SKM-1 (cell line): Measurements from ENCODE around the gene IGFBP2.
A peak's percentile ranks its signal among the peaks of the same experiment; 100 is the strongest.
"Not testable (repeated sequence)": the region's sequence is repeated elsewhere in the genome, so short reads cannot be mapped to it uniquely, and the experiment has no call there.

Experiments used
- DNase-seq: peaks from one replicate; lab custom pipeline; 2025; ENCODE audit not compliant: unreplicated experiment; lab: John Stamatoyannopoulos, UW

IGFBP2 gene, protein sequence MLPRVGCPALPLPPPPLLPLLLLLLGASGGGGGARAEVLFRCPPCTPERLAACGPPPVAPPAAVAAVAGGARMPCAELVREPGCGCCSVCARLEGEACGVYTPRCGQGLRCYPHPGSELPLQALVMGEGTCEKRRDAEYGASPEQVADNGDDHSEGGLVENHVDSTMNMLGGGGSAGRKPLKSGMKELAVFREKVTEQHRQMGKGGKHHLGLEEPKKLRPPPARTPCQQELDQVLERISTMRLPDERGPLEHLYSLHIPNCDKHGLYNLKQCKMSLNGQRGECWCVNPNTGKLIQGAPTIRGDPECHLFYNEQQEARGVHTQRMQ

DNA sequence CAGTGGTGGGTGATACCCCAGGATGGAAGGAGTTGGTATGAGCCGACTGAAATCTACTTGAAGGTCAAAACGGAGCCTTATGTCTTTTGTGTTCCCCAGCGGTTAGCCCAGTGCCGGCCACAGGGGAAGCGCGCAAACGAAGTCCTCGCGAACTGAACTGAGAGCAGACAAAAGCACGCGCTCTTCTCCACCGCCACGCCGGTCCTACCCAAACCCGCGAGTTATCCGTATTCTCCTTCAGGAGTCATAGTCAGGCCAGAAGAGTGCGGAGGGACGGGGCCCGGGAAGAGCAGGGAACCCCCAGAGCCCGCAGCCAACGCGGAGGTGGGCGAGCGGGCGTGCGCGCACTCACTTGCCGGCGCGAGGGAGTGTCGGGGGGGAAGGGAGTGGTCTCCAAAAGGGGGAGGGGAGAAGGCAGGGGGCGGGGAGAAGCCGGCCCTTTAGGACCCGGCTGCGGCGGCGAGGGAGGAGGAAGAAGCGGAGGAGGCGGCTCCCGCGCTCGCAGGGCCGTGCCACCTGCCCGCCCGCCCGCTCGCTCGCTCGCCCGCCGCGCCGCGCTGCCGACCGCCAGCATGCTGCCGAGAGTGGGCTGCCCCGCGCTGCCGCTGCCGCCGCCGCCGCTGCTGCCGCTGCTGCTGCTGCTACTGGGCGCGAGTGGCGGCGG is at the start of gene IGFBP2:
Gene IGFBP2 (plus strand): TSS at position 469 of the 664 bp plus-strand sequence. CDS start 104 bp downstream, at position 573.
- peak; percentile 47 for DNase-seq

DNA sequence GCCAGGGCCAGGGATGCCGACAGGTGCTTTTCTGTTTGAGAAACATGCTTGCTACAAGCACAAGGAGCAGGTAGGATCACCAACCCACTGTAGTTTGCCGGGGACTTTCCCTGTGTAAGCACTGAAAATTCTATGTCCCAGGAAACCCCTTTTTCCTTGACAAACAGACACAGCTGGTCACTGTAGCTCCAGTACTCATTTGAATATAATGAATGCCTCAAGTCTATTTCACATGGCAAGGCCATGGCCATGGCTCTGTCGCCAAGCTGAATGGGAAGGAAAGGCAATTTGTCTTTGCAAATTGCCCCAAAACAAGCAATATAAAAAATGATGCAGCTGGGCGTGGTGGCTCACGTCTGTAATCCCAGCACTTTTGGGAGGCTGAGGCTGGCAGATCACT is 49.6 kb upstream of the IGFBP2 start:
- no peak for DNase-seq

DNA sequence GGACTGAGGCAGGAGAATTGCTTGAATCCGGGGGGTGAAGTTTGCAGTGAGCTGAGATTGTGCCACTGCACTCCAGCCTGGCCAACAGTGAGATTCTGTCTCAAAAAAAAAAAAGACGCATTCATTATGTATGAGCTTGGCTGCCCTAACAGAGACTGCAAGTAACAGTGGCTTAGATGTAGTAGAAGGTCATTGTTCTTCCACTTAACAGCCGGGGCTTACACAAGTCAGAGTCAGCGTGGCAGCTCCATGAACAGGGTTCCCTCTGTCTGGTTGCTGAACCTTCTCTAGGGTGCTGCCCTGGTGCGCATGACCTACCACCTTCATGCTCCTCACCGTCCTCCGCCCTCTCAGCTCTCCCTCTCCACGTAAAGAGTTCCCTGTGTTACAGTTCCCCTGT is 49.1 kb upstream of the IGFBP2 start:
- no peak for DNase-seq

DNA sequence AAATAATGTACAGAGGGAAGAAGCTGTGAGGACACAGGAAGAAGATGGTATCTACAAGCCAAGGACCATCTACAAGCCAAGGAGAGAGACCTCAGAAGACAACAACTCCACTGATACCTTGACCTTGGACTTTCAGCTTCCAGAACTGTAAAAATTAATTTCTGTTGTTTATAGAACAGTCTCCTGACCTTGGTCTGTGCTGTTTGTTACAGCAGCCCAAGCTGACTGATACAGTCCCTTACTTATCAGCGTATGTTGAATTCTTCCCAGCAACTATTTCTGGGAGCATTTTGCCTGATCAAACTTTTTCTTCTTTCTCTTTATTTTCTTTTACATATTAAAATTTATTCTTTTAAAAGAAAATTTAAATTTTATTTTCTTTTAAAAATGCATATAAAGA is 47.8 kb upstream of the IGFBP2 start:
- no peak for DNase-seq

DNA sequence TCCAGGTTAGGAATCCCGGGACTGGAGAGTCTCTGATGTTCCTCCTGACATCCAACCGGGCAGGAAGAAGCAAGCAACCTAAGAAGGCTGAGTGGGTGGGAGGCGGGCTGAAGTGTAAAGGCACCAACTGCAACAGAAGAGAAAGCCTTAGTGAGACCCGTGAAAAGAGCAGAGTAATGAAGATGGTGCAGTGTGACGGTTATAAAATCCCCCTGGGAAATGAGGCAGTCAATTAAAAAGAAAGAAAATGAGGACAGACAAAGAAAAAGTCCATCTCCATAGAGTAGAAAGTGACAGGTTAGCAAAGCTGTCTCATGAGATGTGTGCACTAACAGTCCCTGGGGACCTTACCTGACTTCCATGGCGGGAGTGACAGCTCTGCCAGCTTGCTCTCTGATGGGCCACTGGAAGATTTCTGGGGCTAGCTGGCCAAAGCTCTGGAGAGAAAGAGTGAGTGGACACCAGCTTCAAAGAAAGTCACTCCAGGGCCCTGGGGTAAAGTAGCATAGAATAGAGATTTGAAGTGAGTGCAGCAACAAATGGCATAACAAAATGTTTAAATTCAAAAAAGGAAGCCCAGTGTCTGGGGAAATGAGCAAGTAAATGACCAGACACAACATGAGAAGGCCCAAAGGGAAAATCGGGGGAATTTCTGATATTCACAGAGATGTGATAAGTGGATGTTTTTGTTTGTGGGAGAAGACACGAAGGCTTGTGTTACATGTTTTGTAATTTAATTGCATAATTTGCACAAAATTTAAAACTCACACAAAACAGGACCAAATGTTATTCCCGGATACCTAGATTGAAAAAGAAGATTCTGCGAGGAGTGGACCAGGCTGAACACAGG is 44.1 kb upstream of the IGFBP2 start:
- DNase-seq: no peak

DNA sequence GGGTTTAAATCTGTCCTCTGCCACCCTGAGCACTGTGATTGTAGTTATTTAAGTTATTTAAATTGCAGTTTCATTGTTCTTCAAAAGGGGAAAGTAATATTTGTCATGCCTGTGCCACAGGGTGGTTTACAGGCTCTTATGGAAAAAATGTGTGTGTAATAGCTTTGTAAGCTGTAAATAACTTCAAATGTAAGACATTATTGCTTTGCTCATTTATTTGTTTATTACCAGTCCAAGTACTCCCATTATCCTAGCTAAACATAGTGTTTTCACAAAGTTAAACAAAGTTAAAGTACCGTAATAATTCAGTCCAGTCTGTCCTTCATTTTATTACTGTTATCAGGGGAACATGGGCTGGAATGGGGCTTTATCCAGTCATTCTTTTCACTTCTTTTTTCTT is 43.4 kb upstream of the IGFBP2 start:
- no peak for DNase-seq

DNA sequence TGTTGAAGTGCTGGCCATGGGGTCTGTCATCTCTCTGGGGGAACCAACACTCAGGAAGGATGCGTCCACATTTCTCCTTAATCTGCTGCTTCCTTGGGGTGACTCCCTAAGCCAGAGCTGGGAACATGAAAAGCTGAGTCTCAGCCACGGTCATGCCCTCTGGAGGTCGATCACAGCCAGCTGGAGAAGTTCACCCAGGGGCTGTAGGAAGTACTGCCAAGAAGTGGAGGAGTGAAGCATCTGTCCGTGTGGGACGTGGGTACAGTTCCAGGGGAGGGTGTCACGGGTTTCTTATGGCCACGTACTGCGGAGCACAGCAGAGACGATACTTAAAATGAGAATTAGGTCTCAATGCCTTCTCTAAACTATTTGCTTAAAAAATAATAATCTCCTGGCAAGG is 42.4 kb upstream of the IGFBP2 start:
- no peak for DNase-seq

DNA sequence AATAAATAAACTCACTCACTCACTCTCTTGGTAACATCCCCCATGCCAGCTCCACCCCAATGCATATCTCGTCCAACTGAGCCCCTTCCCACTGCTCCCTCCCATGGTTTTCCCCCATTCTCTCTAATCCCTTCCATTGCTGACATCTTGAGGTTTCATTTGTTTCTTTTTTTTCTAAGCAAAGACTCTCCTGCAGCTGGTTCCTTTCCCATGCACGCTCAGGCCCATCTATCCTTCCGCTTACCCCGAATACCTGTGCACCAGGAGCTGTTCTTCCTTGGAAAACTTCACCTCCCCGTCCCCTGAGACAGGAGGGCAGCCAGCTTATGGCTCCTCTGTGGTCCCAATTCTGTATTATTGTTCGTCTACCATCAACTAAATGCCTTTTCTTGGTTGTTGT is 41.7 kb upstream of the IGFBP2 start:
- DNase-seq: no peak

DNA sequence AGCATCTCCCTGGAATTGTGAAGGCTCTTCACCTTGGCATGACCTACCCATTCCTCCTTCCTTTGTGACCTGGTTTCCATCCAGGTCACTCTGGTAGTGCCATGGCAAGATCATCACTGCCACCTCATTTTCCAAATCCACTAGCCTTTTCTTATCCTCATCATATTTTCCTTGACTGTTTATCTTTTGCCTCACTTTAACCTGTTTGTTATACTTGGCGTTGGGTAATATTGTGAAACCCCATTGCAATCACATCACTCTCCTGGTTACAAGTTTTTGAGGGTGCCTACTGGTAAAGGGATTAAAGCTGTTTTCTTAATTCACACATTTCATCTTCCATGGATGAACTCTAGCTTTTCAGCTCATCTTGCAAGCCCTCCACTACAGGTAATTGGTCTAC is 39.1 kb upstream of the IGFBP2 start:
- no peak for DNase-seq

DNA sequence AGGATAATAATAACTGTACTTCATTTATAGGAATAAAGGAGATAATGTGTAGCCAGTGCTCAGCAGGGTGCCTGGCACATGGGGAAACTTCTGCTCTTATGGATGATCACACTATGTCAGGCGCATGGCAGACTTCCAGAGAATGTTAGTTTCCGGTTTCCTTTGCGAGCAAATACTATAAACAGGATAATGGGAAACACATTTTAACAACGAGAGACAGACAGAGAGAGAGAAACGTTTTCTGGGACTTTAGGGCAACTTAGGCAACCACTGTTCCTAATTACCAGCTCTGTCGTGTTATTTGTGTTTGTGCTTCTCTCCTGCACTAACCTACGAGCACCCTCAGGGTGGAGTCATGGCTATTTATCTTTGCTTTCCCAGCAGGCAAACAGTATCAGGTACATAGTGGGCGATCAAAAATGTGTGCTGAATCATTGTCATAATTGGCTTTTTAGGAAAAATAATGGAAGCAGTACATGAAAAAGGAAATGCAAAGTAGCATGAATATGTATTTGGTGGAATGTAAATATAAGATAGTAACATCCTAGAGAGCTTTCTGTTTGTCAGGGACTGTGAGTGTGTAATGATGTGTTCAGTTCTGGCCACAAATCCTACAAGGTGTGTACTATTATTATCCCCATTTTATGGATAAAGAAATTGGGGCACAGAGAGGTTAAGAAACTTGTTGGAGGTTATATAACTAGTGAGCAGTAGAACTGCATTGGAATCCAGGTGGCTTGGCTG is 36.8 kb upstream of the IGFBP2 start:
- DNase-seq: no peak

DNA sequence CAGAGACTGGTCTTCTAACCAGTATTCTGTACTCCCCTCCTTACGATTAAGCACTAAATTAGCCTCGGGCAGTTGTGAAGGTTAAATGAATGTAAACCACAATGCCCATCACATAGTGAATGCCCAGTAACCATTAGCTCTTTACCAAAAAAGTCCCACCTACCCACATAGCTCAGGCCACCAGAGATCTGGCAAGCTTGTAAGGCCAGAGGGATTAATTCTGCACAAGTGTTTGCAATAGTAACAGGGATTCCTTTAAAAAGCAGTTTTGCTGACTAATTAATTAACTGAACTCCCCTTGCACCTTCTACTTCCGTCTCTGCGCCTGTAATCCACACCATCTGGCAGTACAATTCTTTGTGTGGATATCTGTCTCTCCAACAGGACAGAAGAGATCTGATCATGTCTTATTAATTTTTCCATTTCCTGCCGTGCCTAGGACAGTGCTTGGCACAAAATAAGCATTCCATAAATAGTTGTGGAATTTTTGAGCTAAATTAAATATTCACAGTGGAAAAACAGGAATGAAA is 36.2 kb upstream of the IGFBP2 start:
- DNase-seq: no peak

DNA sequence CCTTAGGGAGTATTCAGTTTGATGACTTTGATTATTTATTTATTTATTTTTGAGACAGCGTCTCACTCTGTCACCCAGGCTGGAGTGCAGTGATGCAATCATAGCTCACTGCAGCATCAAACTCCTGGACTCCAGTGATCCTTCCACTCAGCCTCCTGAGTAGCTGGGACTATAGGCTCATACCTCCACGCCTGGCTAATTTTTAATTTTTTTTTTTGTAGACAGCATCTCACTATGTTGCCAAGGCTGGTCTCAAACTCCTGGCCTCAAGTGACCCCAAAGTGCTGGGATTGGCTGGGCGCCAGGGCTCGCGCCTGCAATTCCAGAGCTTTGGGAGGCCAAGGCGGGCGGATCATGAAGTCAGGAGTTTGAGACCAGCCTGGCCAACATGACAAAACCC is 35.4 kb upstream of the IGFBP2 start:
- not testable (repeated sequence) for DNase-seq

DNA sequence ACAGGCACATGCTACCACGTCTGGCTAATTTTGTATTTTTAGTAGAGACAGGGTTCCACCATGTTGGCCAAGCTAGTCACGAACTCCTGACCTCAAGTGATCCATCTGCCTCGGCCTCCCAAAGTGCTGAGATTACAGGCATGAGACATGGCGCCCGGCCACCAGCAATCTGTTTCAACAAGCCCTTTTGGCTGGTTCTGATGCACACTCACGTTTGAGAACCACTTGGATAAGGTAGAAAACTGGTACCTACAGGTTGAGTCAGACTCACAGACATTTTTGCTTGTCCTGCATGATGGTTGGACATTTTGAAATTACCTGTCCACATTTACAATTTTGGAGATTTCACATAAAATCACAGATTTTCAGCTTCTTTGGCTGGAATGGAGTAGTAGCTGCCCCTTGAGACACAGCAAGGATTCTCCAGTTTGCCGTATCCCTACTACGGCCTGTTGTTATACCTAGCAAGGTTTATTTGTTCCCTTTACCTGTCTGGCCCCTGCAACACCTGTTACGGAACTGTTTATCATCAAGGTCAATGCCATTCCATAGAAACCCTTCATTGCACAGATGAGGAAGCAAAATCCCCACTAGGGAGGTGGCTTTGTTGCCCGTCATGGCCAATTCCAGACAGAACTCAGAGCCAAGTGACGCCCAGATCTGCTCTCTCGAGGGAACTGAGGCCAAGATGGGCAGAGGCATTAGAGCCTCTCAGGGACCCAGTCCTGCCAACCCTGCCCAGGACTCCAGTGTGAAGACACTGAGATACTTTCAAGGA is 31.4 kb upstream of the IGFBP2 start:
- no peak for DNase-seq

DNA sequence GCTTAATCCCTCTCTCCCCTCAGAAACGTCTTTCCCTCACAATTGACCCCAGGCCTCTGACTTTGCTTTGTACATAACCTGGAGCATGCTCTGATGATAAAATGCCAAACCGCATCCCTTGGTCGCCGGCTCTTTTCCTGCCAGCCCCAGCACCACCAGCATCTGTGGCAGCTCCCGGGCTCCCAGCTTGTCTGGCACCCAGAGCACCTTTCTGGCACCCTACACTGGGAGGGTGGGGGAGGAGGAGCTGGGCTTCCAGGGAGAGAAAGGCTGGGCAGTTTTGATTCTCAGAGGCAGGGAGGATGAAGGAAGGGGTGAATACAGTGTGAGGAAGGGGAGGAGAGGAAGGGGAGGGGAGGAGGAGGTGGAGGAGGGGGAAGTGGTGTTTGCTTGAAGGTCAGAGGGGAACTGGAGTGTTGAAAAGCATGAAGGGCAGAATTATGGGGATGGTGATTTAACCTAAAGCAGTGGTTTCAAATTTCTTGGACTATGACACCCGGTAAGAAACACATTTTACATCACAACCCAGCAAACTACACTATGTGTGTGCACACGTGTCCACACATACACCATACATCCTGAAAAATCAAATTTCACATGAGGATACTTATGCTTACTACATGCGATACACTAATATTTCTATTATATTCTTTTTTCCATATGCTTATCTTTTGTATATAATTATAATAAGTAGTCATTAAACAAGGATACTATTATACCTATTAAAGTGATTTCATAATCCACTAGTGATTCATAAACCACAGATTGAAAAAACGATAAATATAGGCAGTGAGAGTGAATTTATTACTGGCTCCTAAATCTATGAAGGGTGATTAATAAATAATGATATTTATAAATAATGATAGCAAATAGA is 30.0 kb upstream of the IGFBP2 start:
- DNase-seq: no peak

DNA sequence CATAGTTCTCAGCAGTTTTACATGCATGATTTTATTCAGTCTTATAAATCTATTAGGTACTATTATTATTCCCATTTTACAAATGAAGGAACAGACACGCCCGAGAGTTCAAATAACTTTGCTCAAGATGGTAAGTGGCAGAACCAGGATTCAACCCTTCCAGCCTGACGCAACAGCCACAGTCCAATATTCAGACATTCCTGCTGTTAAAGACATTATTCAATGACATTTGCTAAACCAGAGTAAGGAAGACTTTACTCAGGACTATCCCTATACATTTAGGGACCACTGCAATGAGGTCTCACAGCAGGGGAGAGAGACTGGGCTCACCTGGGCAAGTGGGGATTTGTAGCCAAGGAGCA is 29.4 kb upstream of the IGFBP2 start:
- no peak for DNase-seq

DNA sequence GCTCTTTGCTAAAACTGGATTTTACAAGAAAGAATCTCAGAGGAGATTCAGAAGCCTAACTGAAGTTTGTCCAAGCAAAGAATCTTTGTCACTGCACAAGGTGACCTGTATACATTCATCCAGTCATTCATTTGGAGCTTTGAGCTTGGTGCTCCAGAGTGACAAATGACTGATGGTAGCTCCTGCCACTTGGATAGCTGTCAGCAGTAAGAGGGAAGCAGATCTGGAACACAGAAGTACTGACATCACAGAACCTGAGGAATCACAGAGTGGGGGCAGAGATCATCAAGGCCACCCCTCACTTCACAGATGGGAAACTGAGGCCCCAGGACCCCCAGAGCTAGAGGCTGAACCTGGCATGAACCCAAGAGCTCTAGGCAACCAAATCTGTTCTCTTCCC is 28.8 kb upstream of the IGFBP2 start:
- no peak for DNase-seq

DNA sequence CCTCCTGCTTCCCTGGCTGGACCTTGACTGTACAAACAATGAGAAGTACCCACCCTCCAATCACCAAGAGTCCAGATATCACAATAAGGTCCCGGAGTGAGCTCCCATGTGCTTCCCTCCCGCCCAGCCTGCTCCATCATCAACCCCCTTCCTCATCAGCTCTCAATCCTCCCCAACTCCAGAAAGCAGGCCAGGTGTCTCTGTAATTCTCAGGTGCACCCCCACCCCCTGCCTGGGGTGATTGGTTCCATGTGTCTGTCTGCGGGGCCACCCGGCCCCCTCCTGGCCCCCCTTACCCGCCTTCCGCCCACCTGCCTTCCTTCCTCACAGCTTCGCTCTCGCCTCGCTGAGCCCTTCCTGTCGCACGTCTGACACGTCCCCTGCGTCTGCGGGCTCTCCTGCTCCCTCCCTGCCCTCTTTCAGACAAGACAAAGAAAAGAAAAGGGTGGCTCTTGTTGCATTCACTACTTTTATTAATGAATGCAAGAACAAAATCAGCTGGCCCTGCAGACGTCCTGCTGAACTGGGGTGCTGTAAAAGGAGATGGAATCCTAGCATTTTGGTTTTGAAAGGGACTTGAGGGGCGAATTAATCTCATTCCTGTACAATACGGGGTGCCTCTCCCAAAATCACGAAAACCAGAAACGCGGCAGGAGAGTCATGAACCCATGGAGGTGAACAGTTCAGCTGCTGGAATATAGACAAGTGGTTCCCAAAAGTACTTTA is 26.5 kb upstream of the IGFBP2 start:
- DNase-seq: no peak

DNA sequence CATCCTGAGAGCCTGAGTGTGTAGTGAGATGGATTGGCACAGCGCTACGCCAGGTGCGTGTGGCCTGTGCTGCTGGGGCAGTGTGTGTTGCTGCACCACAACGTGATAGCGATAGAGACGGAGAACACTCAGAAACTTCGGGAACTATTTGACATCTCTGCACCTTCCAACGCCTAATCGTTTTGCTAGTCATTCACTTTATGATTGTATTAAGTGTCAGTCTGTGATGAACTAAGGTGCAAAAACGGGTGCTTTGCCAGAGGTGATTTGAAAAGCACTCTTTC is 26.0 kb upstream of the IGFBP2 start:
- DNase-seq: no peak

DNA sequence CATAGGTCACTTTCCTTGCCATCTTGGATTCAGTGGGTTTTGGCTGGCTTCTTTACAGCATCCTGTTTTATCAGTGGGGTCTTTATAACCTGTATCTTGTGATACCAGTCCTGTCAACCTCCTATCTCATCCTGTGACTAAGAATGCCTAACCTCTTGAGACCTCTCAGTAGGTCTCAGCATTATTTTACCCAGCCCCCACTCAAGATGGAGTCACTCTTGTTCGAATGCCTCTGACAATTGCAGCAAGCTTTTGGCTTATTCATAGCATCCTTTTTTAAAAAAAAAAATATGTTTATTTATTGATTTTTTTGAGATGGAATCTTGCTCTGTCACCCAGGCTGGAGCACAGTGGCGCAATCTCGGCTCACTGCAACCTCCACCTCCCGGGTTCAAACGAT is 24.7 kb upstream of the IGFBP2 start:
- no peak for DNase-seq
